Measurements from ENCODE around the gene SEMA3F. TPM values are rescaled to one million over a fixed set of nuclear protein-coding genes. Genes with fewer than 3 reads are reported as not detected.
A peak's percentile ranks its signal among the peaks of the same experiment; 100 is the strongest.

The SEMA3F gene
- total and polyA plus RNA-seq, 8 donors = 26.0 to 56.2 (median 46.7) TPM

GRCh38 chr3:50190936-50191660 is 36.0 kb downstream of the SEMA3F start, which contains the start of gene GNAT1:
GNAT1 (plus strand) TSS chr3:50191610; CDS start chr3:50191726, 116 bp downstream.
- Histone ChIP-seq H3K36me3 (peaks cover 0 to 11% of the 10 kb centered on the region in 2 donors), H3K9me3 (no peaks in the 10 kb centered on the region), H3K4me3 (no peak within 1 kb of the TSS), H3K27me3 (peaks cover 21 to 37% of the 10 kb centered on the region in 2 donors), H3K4me1 (peaks cover 4 to 29% of the 10 kb centered on the region in 2 donors), H3K27ac (no peak within 1 kb of the TSS)
- no peak for DNase-seq
- no peak for ATAC-seq
- intact Hi-C loops (cut with DNase I) = loop anchor here in 1 of 2 donors (5.0 kb wide), 2 partner anchors 36 to 81 kb away; no protein-coding TSS in a partner anchor
- TF ChIP-seq, protein P1, sequence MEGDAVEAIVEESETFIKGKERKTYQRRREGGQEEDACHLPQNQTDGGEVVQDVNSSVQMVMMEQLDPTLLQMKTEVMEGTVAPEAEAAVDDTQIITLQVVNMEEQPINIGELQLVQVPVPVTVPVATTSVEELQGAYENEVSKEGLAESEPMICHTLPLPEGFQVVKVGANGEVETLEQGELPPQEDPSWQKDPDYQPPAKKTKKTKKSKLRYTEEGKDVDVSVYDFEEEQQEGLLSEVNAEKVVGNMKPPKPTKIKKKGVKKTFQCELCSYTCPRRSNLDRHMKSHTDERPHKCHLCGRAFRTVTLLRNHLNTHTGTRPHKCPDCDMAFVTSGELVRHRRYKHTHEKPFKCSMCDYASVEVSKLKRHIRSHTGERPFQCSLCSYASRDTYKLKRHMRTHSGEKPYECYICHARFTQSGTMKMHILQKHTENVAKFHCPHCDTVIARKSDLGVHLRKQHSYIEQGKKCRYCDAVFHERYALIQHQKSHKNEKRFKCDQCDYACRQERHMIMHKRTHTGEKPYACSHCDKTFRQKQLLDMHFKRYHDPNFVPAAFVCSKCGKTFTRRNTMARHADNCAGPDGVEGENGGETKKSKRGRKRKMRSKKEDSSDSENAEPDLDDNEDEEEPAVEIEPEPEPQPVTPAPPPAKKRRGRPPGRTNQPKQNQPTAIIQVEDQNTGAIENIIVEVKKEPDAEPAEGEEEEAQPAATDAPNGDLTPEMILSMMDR (IDR thresholded peaks at IDR 0.05) = no peak

GRCh38 chr3:50192124-50192523 is 37.0 kb downstream of the SEMA3F start:
- TF ChIP-seq, protein P1 (IDR thresholded peaks at IDR 0.05) = no peak
- no peak for ATAC-seq
- peaks cover 0 to 4% of the 10 kb centered on the region in 2 donors for H3K36me3 ChIP-seq
- H3K4me3 ChIP-seq = no peak overlapping the region
- intact Hi-C loops (cut with DNase I) = loop anchor here in 1 of 2 donors (5.0 kb wide), 2 partner anchors 35 to 80 kb away; no protein-coding TSS in a partner anchor
- no peaks in the 10 kb centered on the region for H3K9me3 ChIP-seq
- peaks cover 21 to 40% of the 10 kb centered on the region in 2 donors for H3K27me3 ChIP-seq
- H3K4me1 ChIP-seq = peaks cover 4 to 29% of the 10 kb centered on the region in 2 donors
- H3K27ac ChIP-seq = no peak overlapping the region
- DNase-seq = no peak

- Histone ChIP-seq H3K4me1 (peaks cover 4 to 29% of the 10 kb centered on the region in 2 donors), H3K9me3 (no peaks in the 10 kb centered on the region), H3K27me3 (peaks cover 21 to 43% of the 10 kb centered on the region in 2 donors), H3K36me3 (peaks cover 0 to 1% of the 10 kb centered on the region in 2 donors), H3K27ac (no peak overlapping the region), H3K4me3 (no peak overlapping the region)
- intact Hi-C loops (cut with DNase I) = loop anchor here in 1 of 2 donors (5.0 kb wide), 2 partner anchors 35 to 80 kb away; no protein-coding TSS in a partner anchor
- peak; percentile 55 to 87 (median 67) for DNase-seq
- peak; percentile 66 for ATAC-seq
- TF ChIP-seq, protein P1 (IDR thresholded peaks at IDR 0.05) = peak; percentile 84 to 89
Measured at GRCh38 chr3:50192689-50193141, 37.6 kb downstream of the SEMA3F start.

- intact Hi-C loops (cut with DNase I) = loop anchor here in 1 of 2 donors (5.0 kb wide), 2 partner anchors 34 to 79 kb away; no protein-coding TSS in a partner anchor
- Histone ChIP-seq H3K4me3 (no peak overlapping the region), H3K4me1 (peaks cover 4 to 29% of the 10 kb centered on the region in 2 donors), H3K36me3 (no peaks in the 10 kb centered on the region), H3K27me3 (peaks cover 21 to 48% of the 10 kb centered on the region in 2 donors), H3K9me3 (no peaks in the 10 kb centered on the region), H3K27ac (no peak overlapping the region)
- TF ChIP-seq, protein P1 (IDR thresholded peaks at IDR 0.05) = no peak
- DNase-seq = no peak
- no peak for ATAC-seq
Measured at GRCh38 chr3:50193286-50193685, 38.2 kb downstream of the SEMA3F start.

DNA sequence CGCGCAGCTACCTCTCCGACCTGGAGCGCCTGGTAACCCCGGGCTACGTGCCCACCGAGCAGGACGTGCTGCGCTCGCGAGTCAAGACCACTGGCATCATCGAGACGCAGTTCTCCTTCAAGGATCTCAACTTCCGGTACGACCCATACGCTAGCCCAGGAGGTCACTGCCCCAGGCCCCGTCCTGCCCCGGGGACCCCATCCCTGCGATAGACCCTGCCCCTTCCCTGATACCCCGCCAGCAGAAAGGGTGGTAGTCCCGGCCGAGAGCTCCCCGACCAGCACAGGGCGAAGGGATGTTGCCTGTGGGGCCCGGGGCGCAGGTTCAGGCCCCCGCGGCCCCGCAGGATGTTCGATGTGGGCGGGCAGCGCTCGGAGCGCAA is 38.6 kb downstream of the SEMA3F start:
- Histone ChIP-seq H3K9me3 (no peaks in the 10 kb centered on the region), H3K4me1 (peaks cover 4 to 29% of the 10 kb centered on the region in 2 donors), H3K27me3 (peaks cover 21 to 53% of the 10 kb centered on the region in 2 donors), H3K27ac (no peak overlapping the region), H3K4me3 (no peak overlapping the region), H3K36me3 (no peaks in the 10 kb centered on the region)
- TF ChIP-seq, protein P1 (IDR thresholded peaks at IDR 0.05) = no peak
- intact Hi-C loops (cut with DNase I) = loop anchor here in 1 of 2 donors (5.0 kb wide), 2 partner anchors 34 to 79 kb away; no protein-coding TSS in a partner anchor
- ATAC-seq (no peak), DNase-seq (no peak)

Measured in left lung (tissue), 10 donors.